HT-29 (cell line): ENCODE measurements around the gene ANO7. TPM values are rescaled to one million over a fixed set of nuclear protein-coding genes. Genes with fewer than 3 reads are reported as not detected.

Experiments
- DNase-seq: peaks from one replicate; pipeline ENCODE4 v3.0.0-alpha.2; 2015; ENCODE audit warnings: low spot score
- total RNA-seq: library from RNA; depleted of rRNA; stranded (reverse); fragments of >200 nt; shearing (Covaris generic); gene quantifications from 2 replicates; pipeline ENCODE4 v1.2.3, GENCODE V29; 2014

ANO7 gene
- total RNA-seq, 1 experiment from 2014 or later: 4.1 TPM

DNA sequence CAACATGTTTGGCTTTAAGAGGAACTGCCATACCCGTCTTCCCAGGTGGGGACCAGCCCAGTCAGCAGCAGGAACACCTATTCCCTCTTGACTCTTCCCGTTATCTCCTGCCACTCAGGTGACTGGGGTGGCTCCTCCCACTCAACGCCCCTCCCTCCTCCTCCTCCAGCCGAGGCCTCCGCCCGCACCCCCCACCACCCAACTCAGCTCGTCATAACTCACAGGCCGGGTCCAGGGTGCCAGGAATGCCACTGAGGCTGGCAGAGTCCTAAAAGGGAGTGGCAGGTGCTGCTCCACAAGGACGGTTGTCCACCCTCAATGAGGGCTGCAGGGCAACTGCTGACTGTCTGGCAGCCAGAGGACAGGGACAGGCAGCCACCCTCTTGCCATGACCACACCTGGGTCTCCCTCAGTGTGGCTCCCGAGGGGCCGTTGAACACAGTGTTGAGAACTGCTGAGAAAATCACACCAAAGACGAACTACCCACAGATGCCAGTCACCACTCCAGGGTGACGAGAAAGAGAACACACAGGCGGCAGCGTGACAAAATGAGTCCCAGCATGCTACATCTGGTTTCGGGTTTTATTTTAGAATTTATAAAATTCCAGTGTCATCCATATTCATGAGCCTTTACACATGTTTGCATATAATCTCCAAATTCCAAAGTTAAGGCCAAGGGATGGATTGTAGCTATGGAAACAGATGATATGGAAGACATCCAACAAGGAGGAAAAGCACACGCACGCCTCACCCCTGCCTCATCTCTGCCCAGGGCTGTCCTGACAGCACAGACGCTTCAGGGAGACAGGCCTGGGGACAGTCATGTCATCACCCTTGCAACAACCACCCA lies 38.5 kb downstream of the ANO7 start:
- DNase-seq: no peak

DNA sequence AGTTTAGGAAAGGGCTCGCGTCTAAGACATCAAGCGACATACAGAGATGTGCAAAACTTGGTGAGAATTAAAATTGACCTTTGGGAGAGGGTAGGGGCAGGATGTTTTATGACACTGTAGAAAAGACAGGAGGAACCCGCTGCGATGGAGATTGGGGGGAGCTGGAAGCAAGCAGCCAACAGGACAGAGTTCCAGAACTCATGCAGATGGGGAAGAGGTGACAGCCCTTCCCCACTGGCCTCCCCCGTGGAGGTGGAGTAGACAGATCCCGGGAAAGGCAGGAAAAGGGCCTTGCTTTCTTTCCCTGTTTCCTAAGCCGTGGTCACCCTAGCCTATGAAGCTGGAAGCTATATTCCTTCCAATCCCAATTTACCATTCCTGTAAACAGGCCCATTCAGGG lies 39.1 kb downstream of the ANO7 start:
- DNase-seq: no peak

DNA sequence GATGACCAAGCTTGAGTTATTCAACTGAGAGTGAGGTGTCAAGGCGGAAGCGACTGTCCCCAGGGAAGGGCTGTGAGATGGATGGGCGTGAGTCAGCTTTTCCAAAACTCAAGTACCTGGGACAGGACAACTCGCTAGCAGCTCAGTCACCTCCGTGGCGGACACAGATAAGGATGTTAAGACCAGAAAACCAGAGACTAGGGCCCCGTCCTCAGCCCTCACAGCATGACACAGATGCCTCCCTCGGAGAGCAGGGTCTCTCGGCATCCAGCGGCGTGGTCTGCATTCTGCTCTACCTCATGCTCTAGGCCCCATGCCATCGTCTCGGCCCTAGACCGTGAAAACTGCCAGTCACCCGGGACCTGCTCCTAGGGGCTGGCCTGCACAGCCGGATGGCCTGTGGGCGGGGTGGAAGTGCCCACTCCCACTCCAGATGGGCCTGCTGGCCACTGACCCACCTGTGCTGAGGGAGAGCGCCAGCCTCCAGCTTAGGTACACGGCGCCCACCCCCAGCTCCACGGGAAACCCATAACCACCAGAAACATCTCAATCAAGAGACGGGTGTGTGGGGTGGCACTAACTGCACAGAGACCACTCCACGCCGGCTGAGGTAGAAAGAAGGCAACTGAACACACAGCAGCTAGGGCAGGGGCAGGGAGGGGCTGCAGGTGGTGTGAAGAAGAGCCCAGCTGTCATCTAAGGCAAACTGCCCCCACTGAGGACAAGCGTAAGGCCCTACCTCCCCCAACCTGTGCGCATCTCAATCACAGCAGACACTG lies 39.8 kb downstream of the ANO7 start:
- DNase-seq: no peak

DNA sequence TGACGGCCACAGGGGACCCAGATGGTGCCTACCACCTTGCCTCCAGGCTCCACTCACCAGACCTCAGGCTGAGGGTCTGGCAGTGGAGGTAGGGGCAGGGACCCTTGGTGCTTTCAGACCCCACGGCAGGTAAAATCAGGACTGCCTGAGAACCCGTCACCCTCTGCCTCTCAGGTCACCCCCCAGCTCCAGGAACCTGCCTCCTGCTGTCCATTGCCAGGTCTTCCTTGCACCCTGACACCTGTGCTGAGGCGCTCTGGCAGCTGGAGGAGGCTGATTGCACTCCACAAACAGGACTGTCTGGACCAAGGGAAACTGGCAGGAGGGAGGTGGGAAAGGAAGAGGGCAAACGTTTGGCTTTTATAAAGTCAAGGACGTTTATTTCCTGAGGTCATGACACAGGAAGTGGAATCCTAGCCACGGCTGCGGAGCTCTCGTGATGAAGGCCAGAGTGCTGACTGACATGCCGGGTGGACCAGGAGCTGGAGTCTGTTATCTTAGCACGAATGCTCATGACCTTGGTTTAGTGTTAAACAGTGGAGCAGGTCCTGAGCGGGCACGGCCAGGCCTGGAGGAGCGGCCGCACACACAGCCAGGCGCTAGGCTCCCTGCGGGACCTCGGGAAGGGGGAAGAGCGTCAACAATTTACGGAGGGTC lies 40.5 kb downstream of the ANO7 start:
- DNase-seq: no peak

DNA sequence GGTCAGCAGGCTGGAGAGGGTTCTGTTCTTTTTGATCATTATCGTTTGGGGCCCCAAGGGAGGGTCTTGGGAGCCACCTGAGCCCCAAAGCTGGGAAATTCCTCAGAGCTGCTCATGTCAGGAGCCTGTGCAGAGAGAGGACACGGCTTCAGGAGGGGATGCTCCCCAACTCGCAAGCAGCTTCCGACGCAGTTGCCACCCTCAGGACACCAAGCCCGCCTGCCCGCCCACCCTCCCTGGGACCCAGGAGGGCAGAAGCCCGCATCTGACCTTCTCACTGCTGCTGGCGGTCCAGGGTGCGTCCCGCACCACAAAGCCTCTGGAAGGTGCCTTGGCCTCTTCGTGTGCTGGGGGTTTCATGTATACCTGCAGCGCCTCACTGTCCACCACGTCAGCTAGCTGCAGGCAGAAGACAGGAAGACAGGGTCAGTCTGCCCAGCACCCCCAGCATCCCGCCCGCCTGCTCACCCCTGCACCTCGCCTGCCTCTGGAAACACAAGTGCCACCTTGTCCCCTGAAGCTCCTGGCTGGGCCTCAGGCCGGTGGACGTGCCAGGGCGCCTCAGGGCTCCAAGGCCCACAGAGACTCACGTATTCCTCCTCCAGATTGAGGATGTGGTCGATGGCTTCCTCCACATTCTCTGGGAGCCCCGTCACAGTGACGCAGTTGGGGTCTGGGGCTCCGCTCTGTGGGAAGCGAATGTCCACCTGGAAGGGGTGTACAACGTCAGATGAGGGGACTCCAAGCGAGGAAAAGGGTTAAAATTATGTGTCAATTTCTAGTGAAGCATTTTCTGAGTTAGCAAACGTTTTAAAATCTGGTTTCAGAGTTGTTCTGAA lies 41.3 kb downstream of the ANO7 start:
- no peak for DNase-seq

DNA sequence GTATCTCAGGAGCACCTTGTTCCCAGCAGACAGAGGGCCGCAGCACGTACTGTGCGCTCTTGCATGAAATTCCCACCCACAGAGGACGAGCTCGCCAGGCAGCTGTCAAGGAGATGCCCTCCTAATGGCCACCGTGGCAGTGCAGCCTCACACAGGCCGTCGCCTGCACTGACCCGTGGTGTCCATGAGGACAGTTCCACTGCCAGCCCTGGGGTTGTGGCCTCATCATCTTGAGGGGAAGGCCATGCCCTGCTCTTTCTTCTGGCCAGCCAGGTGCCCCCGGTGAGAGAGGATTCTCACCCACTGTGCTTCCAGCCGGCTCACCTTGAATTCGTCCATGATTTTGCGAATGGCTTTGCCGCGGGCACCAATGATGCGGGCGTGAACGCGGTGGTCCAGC lies 42.0 kb downstream of the ANO7 start:
- no peak for DNase-seq

DNA sequence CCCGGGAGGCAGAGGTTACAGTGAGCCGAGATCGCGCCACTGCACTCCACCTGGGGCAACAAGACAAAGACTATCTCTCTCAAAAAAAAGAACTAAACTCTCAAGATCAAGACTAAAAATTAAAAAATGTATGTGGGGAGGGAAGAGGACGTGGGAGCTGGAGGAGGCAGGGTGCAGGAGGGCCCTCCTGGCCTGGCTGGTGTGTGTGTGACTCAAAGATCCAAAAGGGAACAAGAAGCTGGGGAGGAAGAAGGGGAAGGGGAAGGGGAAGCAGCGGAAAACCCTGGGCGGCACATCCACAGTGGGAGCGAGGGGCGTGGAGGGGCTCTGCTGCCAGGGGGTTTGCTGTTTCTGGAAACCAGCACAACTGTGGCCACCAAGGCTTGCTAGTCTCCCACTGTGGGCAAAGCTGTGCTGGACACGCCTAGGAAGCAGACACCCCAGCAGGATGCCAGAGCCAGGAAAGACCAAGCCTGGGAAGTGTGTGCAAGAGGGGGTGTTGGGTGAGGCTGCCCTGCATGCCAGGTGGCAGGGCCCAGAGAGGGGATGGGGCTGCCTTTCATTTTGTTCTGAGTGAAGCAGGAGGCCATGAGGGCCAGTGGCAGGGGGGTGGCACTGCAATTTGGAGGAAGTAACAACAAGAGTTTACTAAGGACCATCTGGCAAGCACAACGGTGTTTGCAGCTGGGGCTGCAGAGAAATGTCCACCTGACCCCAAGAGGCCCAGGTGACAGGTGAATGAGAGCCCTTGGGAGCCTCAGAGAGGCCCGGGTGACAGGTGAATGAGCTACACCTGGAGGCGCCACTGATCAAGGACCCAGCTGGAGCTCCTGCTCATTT lies 44.5 kb downstream of the ANO7 start:
- DNase-seq: no peak

DNA sequence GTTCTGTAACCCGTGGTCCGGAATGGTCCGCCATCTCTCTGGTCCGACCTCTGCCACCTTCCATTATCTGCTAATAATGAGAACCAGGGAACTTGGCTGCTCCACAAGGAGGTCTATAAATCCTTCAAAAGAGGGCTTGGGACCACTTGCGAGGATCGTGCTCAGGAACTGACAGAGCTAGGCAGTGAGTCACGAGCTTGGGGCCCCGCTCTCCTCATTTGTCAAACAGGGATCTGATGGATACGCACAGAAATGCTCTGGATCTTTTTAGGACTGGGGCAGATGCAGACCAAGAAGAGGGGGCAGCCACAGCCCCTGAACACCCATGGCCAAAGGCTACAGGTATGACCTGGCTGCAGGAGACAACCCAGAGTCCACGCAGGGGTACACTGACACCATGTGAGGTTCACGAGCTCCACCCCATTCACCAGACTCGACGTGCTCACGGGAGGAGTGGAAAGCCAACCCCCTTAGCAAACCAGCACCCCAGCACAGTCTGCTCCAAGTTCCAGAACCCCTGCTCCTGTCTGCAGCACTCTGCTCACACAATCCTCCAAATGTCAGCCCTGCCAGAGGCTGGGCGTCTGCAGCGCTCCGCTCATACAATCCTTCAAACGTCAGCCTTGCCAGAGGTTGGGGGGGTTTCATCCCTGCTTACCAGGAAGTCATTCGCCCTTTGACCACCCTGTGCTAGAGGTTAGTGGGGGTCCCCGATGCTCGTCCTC lies 45.8 kb downstream of the ANO7 start:
- DNase-seq: no peak

DNA sequence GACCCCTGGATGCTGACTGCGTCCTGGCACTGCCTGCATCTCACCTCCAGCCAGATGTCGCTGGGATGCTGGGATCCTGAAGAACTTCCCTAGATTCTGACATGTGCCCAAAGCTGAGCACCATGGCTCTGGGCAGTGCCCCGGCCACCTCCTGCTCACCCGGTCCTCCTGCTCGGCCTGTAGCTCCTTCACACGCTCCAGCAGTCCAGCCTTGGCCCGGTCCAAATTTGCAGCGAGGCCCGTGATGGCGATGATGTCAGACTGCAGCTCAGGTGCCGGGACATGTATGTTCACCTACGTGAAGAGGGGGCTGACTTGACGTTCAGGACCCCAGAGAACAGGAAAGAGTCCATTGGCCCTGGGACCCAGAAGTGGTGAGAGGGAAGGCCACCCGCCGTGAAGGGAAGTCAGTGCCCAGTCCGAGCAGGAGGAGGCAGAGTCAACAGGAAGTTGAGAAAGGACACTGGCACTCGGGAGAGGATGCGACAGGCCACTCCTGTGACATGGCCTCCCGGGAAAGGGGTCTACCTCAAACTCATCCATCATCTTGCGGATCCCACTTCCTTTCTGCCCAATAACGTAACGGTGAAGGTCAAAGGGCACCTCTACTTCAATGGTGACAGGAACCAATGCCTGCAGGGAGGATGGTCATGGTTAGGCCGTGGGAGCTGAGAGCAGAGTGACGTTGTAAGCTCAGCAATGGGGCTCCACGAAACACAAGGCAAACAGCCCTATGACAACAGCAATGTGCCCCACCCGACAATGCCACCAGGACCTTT lies 46.7 kb downstream of the ANO7 start:
- DNase-seq: no peak

DNA sequence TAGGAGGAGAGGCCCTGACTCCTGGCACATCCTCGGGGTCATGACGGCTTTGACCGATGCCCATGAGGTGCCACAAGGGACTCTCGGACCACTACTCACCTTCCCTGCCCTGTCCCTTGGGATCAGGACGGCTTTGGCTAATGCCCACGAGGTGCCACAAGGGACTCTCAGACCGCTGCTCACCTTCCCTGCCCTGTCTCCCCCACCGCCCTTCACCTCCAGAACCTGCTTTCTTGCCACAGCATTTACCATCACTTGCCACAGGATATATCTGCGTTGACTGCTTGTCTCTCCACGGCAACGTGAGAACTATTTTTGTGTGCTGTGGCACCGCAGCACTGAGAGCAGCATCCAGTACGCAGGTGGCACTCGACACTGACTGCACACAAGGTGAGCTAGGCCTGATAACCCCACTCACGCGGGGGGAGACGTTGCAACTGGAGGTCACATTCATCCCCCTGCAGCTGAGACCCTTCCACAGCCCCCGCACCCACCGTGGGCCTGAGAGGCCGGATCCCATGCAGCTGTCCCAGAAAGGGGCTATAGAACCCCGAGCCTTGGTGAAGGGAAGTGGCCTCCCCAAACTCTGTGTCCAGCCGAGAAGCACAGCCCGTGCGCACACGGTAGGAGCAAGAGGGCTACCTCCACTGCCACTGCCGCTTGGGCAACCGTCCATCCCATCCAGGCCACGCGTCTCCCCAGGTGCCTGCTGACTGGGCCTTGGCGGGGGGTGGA lies 47.5 kb downstream of the ANO7 start:
- no peak for DNase-seq

DNA sequence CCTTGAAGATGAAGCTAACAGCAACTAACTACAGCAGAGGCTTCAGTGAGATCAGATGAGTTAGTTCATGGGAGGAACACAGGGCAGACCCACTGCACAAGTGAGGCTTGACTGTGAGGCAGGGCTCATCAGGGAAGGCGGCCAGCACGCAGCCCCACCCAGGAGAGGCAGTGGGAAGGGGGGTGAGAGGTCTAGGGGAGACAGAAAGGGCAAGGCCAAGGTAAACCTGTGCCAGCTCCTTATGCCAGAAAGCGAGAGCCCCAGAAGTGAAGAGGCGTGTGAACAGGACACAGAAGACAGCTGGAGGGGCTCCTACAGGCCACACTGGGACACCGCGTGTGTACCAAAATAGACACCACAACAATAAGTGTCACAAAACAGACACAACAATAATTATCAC lies 48.6 kb downstream of the ANO7 start:
- DNase-seq: no peak

DNA sequence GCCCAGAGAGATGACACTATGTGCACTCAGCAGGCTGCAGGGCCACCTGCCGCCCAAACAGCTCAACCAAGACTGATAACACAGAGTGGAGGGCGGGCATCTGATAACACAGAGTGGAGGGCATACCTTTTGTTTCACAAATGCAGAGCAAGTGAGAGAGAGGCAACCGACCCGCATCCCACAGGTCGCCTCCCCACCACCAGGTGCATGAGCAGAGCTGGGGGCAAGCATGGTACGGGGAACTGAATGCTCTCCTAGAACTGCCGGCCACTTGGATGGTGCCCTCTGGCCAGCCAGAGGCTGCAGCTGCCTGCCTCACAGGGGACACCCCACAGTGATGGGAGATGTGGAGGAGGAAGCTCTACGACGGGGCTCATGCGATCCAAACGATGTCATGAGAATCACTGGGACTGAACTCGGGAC lies 49.5 kb downstream of the ANO7 start:
- no peak for DNase-seq

DNA sequence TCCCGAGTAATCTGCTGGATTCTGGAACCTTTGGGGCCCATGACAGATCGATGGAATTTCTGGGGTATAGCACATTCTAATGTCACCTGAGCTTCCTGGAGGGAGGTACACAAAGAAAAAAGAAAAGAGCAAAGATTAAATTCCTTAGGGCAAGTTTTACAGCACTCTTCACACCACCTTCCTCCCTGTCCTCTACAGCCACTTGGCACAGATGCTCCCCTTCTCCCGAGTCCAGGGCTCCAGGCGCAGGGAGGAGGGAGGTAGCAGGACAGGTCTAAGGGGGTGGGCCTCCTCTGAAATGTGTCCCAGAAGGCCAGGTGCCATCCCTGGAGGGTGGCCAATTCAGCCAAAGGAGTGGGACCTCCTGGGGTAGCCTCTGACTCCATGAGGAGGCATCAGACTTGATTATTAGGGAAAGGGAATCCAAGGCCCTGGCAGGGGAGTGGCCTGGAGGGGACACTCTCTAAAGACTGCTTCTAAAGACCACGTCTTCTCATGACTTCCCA lies 50.3 kb downstream of the ANO7 start:
- DNase-seq: no peak

DNA sequence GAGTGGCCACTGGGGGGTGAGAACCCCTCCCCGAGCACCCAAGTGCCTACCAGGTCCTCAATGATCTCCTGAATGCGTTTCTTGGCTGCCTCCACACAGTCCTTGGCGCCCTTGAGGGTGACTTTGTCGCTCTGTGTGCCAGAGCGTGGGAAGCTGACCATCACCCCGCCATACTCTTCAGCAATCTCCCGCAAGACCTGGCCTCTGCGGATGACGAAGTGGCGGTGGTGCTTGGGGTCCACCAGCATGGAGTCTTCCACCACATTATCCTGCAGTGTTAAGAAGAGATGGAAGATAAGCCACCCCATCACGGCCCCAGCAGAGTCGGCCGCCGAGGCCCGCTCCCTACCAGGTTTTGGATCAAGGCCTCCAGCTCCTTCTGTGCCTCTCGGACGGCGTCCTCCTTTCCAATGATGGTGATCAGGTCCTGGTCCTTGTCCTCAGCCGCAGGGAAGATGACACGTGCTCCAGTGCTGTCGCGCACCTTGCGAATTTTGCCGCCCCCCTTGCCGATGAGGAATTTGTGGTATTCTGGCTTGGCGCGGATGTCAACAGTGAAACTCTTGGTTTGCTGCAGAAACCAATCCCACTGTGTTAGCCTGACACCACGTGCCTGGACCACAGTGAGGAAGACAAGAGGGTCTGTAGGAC lies 51.2 kb downstream of the ANO7 start:
- DNase-seq: no peak

DNA sequence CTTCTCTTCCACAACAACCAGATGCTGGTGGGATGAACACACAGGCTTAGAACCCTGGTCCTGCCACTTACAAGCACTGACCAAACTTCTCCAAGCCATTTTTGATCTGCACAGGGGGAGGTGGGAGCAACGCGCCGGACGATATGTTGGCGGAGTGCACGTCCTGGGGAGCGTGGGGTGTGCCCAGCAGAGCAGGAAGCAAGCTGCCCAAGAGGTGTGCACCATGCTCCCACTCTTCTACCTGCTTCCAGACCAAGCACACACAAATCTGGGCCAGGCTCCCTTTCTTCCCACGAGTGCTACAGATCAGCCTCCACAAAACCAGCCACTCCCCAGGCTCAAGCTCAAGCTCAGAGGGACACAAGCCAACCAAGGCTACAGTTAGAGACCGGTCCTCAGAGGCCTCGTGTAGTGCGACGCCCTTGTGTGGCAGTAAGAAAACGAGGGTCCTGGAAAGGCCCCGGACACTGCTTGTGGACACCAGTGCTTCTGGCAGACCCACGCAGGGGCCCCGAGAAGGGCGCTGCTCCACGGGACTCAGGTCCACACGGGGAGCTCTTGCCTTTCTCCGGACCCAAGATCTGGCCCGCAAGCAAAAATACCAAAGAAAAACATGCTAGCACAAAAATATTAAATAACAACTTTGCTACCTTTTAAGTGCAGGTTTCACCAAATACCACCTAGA lies 52.0 kb downstream of the ANO7 start:
- no peak for DNase-seq

DNA sequence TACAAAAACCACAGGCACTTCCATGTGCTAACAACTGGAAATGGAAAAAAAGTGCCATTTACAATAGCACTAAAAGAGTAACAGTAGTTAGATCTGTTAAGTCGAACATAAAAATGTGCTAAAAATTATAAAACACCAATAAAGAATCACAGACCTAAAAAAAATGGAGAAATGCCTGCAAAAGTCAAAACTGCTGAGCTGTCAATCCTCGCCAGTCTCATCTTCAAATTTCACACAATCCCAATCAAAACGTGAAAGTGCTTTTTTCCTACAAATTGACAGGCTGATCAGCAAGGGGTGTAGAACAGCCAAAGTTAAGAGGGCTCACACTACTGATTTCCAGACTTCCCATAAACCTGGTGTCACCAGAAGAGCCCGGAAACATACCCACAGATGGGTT lies 53.2 kb downstream of the ANO7 start:
- no peak for DNase-seq

DNA sequence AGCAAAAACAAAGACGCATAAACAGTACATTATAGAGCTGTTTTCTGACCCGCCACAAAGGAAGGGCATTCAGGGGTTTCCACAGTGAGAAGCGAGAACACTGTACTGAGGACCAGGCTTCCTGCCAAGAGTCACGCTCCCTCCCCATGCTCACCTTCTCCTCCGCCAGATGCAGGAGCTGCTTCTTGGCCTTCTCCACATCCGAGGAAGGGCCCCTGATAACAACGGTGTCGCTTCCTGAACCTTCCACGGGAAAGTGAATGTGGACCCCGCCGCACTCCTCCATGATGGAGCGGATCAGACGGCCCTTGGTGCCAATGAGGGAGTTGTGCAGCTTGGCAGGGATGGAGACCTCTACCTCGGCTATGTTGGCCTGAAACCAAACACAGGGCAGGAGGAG lies 53.8 kb downstream of the ANO7 start:
- no peak for DNase-seq
